Endothelial cell of umbilical vein (primary cell): Measurements from ENCODE around the gene ASB7. TPM values are rescaled to one million over a fixed set of nuclear protein-coding genes. Genes with fewer than 3 reads are reported as not detected.

Experiments used
- BruUV-seq: library from RNA; stranded (reverse); fragments of 400-500 nt; replicated peaks from 2 replicates; lab custom pipeline; 2021; lab: Mats Ljungman, UMichigan
- CTCF ChIA-PET: fragments of 300-600, 350-600 bp; sonication (Branson Sonifier 250); formaldehyde crosslinking; loops from one replicate; lab custom pipeline; 2021; ENCODE audit warnings: antibody characterized with exemption, inconsistent platforms; lab: Charles Lee
- POLR2A ChIA-PET: fragments of 300-600, 350-600 bp; sonication (Branson Sonifier 250); formaldehyde crosslinking; loops from one replicate; lab custom pipeline; 2021; ENCODE audit warnings: antibody characterized with exemption, inconsistent platforms; lab: Charles Lee
- DNase-seq: peaks from one replicate; pipeline ENCODE4 v3.0.0-alpha.2; 2011; ENCODE audit warnings: low read depth, low spot score
- FAIRE-seq: peaks from 2 replicates; lab custom pipeline; 2011; peaks lifted over from hg19 to GRCh38; lab: Jason Lieb, UNC
- H2AFZ ChIP-seq: 2 replicates; pipeline ENCODE4 v1.6.0; 2012; ENCODE audit warnings: low read depth, low read length, control low read depth, inconsistent platforms
- H3K27ac ChIP-seq: 2 replicates; pipeline ENCODE4 v1.5.1; 2011; ENCODE audit warnings: low read depth, mild to moderate bottlenecking, control low read depth, low read length, moderate library complexity; ENCODE audit not compliant: insufficient read depth
- H3K27me3 ChIP-seq, 2 experiments: 2 replicates each; pipeline versions ENCODE4 v1.6.0 to v1.6.1; 2011; ENCODE audit warnings: low read length in 2 of 2, mixed read lengths in 1 of 2; ENCODE audit not compliant: control insufficient read depth in 2 of 2, insufficient read depth in 2 of 2
- H3K36me3 ChIP-seq, 2 experiments: 2 replicates in 1 of 2; 3 replicates in 1 of 2; pipeline ENCODE4 v1.5.1; 2011; ENCODE audit warnings: low read length in 2 of 2, mild to moderate bottlenecking in 1 of 2, moderate library complexity in 1 of 2; ENCODE audit not compliant: control insufficient read depth in 2 of 2, insufficient read depth in 2 of 2; ENCODE audit errors: extremely low read depth in 1 of 2
- H3K4me1 ChIP-seq: 3 replicates; pipeline ENCODE4 v1.5.1; 2011; ENCODE audit warnings: mild to moderate bottlenecking, low read length; ENCODE audit not compliant: control insufficient read depth, insufficient read depth; ENCODE audit errors: extremely low read depth
- H3K4me2 ChIP-seq: 2 replicates; pipeline ENCODE4 v1.6.1; 2011; ENCODE audit warnings: low read length, control low read depth, mixed read lengths; ENCODE audit not compliant: insufficient read depth
- H3K4me3 ChIP-seq, 3 experiments: fragments of 200-600 bp in 1 of 3; sonication (generic), shearing (Covaris generic) in 1 of 3; replicated peaks in 1 of 3; 2 replicates each; pipeline ENCODE4 v1.5.1; 2011 to 2016; ENCODE audit warnings: control low read depth in 3 of 3, low read length in 3 of 3, mild to moderate bottlenecking in 2 of 3, inconsistent platforms in 1 of 3, low read depth in 1 of 3, moderate library complexity in 1 of 3; ENCODE audit not compliant: insufficient read depth in 1 of 3
- H3K79me2 ChIP-seq: 2 replicates; pipeline ENCODE4 v1.6.0; 2012; ENCODE audit warnings: low read length, inconsistent platforms; ENCODE audit not compliant: control insufficient read depth, insufficient read depth
- H3K9ac ChIP-seq: replicated peaks from 2 replicates; pipeline ENCODE3; 2011; ENCODE audit warnings: low read length, control low read depth; ENCODE audit not compliant: insufficient read depth; ENCODE audit errors: extremely low read depth
- H3K9me1 ChIP-seq: replicated peaks from 3 replicates; pipeline ENCODE4 v1.6.0; 2011; ENCODE audit warnings: mild to moderate bottlenecking, low read length; ENCODE audit not compliant: control insufficient read depth, insufficient read depth; ENCODE audit errors: extremely low read depth
- H3K9me3 ChIP-seq: replicated peaks from 2 replicates; pipeline ENCODE4 v1.5.1; 2012; ENCODE audit warnings: low read length, inconsistent platforms; ENCODE audit not compliant: control insufficient read depth, insufficient read depth
- H4K20me1 ChIP-seq: replicated peaks from 2 replicates; pipeline ENCODE3; 2011; ENCODE audit warnings: mild to moderate bottlenecking, low read length; ENCODE audit not compliant: control insufficient read depth, insufficient read depth; ENCODE audit errors: extremely low read depth
- CTCF ChIP-seq, 2 donors: IDR thresholded peaks; 1 replicate in 1 of 2; 2 replicates in 1 of 2; pipeline ENCODE4 v1.5.1; 2011; ENCODE audit warnings: low read length in 2 of 2, mild to moderate bottlenecking in 2 of 2, moderate library complexity in 2 of 2, control low read depth in 1 of 2, inconsistent platforms in 1 of 2, low read depth in 1 of 2; ENCODE audit not compliant: insufficient read depth in 1 of 2; ENCODE audit errors: extremely low read depth in 1 of 2
- EZH2 ChIP-seq: IDR thresholded peaks from 2 replicates; pipeline ENCODE4 v1.6.1; 2012; ENCODE audit warnings: borderline replicate concordance, low read depth, mild to moderate bottlenecking, moderate library complexity, low read length, inconsistent platforms; ENCODE audit not compliant: severe bottlenecking
- GATA2 ChIP-seq: IDR thresholded peaks from 2 replicates; pipeline ENCODE4 v1.7.0; 2011; ENCODE audit warnings: low read depth, mild to moderate bottlenecking, moderate library complexity, mixed read lengths, low read length; ENCODE audit not compliant: insufficient read length, insufficient read depth
- JUN ChIP-seq: IDR thresholded peaks from 2 replicates; pipeline ENCODE4 v1.6.1; 2011; ENCODE audit warnings: borderline replicate concordance, low read depth; ENCODE audit not compliant: insufficient read length, insufficient read depth
- MAX ChIP-seq: IDR thresholded peaks from 2 replicates; pipeline ENCODE4 v1.6.1; 2011; ENCODE audit not compliant: insufficient read depth, insufficient read length
- MYC ChIP-seq: IDR thresholded peaks from one replicate; pipeline ENCODE4 v1.6.1; 2011; ENCODE audit warnings: mild to moderate bottlenecking, low read depth, low read length
- POLR2A ChIP-seq: IDR thresholded peaks from 2 replicates; pipeline ENCODE4 v1.6.1; 2012; ENCODE audit warnings: low read depth, mild to moderate bottlenecking, control low read depth, low read length
- POLR2AphosphoS5 ChIP-seq: IDR thresholded peaks from 2 replicates; pipeline ENCODE4 v1.6.1; 2012; ENCODE audit warnings: low read depth, mild to moderate bottlenecking, control low read depth, low read length, moderate library complexity; ENCODE audit not compliant: insufficient read depth
- dilution Hi-C: fragments of 300-500 bp; cut with MboI; formaldehyde crosslinking; loops from one replicate; pipeline ENCODE4 v1.15.0; 2019; ENCODE audit warnings: low sequenced_read_pairs; ENCODE audit not compliant: extremely low pct_ligation_motif_present
- intact Hi-C: fragments of 100-400 bp; cut with micrococcal nuclease; formaldehyde crosslinking; loops from one replicate; pipeline ENCODE4 v1.10.0; 2022
- polyA plus RNA-seq, 4 experiments: library from polyadenylated mRNA; depleted of rRNA in 3 of 4; stranded (reverse) in 3 of 4; unstranded in 1 of 4; fragments of >200 nt; gene quantifications; 2 replicates each; pipeline versions ENCODE4 v1.2.1 to v1.2.3, GENCODE V29; 2011 to 2012; ENCODE audit warnings: missing spikeins in 1 of 4
- total RNA-seq: library from RNA; stranded (reverse); gene quantifications from 2 replicates; pipeline ENCODE4 v1.2.3, GENCODE V29; 2021

The ASB7 gene
- total and polyA plus RNA-seq, 2 donors (not counting 3 experiments of a cell fraction or from before 2014, with no cell fraction given) = 6.8 to 13.3 TPM

GRCh38 chr15:100668348-100668745 is 66.0 kb downstream of the ASB7 start:
- H4K20me1 ChIP-seq = no peaks in the 10 kb centered on the region
- no peak overlapping the region for H3K4me2 ChIP-seq
- no peaks in the 10 kb centered on the region for H3K9me3 ChIP-seq
- H3K4me3 ChIP-seq = no peak overlapping the region
- BruUV-seq = no TSS peak
- H2AFZ ChIP-seq = no peak overlapping the region
- FAIRE-seq (no peak), DNase-seq (no peak)
- dilution Hi-C loops (no loop called here), intact Hi-C loops (no loop called here)
- H3K4me1 ChIP-seq = no peaks in the 10 kb centered on the region
- no peak for TF ChIP-seq GATA2
- TF ChIP-seq MAX = no peak
- TF ChIP-seq POLR2AphosphoS5 = no peak
- TF ChIP-seq EZH2 = no peak
- TF ChIP-seq JUN = no peak
- no peak for TF ChIP-seq POLR2A
- no peak for TF ChIP-seq MYC
- TF ChIP-seq CTCF (IDR thresholded peaks at IDR 0.05; ENCODE audit: extremely low read depth in 1 of 2, insufficient read depth in 1 of 2, low read depth in 1 of 2, low read length in 2 of 2) = no peak
- CTCF ChIA-PET = interaction anchor here (2.2 kb wide), 1 partner anchor 205 kb away, joined by 19 read pairs; no protein-coding TSS in a partner anchor
- H3K79me2 ChIP-seq = no peaks in the 10 kb centered on the region
- H3K36me3 ChIP-seq = no peaks in the 10 kb centered on the region
- H3K27ac ChIP-seq = no peak overlapping the region
- H3K9ac ChIP-seq = no peak overlapping the region
- H3K27me3 ChIP-seq = peaks cover 0 to 7% of the 10 kb centered on the region in 2 experiments
- POLR2A ChIA-PET = no interaction called here
- H3K9me1 ChIP-seq = no peaks in the 10 kb centered on the region
